ENCODE measurements around the gene SLC11A1.

The SLC11A1 gene

DNA sequence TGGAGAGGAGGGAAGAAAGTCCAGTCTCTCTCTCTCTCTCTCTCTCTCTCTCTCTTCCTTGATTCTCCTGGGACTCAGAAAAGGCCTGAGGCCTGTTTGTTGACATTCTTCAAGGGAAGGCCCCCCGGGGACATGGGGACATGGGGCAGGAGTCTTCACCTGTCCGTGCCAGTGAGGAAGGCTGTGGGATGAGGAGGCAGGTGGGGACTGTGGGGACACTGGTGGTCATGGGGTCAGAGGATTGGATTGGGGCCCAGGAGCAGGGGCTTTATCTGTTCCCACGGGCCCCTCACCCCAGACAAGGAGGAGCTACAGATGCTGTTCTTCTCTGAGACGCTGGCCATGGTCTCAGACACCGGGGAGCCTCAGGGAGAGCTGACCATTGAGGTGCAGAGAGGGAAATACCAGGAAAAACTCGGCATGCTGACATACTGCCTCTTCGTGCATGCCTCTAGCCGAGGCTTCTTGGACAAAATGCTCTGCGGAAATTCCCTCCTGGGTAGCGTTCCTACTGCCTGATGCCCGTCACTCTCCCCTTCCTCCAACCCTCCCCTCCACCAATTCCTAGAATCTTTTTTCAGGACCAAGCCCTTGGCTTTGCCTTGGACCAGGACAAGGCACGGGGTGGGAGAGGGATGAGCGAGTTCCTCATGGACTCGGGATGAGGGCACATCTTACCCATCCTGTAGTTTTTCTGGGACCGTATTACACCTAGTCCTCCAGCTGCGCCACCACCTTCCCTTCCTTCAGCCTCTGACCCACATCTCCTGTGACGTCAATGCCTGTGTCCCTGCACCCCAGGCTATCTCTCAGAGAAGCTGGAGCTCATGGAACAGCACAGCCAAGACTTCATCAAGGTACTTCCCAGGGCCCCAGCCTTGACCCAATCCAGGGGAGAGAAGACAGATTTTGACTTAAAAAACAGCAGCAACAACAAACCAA is 24.6 kb upstream of the SLC11A1 start:
- no peaks in the 10 kb centered on the region for H3K9me3 ChIP-seq (ENCODE audit: severe bottlenecking)
- no peaks in the 10 kb centered on the region for H3K36me3 ChIP-seq (ENCODE audit: low read depth)
- TF ChIP-seq, protein P1, sequence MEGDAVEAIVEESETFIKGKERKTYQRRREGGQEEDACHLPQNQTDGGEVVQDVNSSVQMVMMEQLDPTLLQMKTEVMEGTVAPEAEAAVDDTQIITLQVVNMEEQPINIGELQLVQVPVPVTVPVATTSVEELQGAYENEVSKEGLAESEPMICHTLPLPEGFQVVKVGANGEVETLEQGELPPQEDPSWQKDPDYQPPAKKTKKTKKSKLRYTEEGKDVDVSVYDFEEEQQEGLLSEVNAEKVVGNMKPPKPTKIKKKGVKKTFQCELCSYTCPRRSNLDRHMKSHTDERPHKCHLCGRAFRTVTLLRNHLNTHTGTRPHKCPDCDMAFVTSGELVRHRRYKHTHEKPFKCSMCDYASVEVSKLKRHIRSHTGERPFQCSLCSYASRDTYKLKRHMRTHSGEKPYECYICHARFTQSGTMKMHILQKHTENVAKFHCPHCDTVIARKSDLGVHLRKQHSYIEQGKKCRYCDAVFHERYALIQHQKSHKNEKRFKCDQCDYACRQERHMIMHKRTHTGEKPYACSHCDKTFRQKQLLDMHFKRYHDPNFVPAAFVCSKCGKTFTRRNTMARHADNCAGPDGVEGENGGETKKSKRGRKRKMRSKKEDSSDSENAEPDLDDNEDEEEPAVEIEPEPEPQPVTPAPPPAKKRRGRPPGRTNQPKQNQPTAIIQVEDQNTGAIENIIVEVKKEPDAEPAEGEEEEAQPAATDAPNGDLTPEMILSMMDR (IDR thresholded peaks at IDR 0.05; ENCODE audit: poor library complexity, severe bottlenecking), result no peak
- H3K4me1 ChIP-seq (ENCODE audit: insufficient read depth, poor library complexity, severe bottlenecking), result no peaks in the 10 kb centered on the region
- H3K4me3 ChIP-seq (ENCODE audit: severe bottlenecking), result no peak overlapping the region
- ATAC-seq (ENCODE audit: low read depth) (0 out of 3 replicates have a peak, but pooled peaks have one; percentile 13), DNase-seq (ENCODE audit: low spot score) (no peak)
- H3K27ac ChIP-seq (ENCODE audit: poor library complexity, severe bottlenecking), result no peak overlapping the region
- no peaks in the 10 kb centered on the region for H3K27me3 ChIP-seq (ENCODE audit: insufficient read depth, poor library complexity, severe bottlenecking)

DNA sequence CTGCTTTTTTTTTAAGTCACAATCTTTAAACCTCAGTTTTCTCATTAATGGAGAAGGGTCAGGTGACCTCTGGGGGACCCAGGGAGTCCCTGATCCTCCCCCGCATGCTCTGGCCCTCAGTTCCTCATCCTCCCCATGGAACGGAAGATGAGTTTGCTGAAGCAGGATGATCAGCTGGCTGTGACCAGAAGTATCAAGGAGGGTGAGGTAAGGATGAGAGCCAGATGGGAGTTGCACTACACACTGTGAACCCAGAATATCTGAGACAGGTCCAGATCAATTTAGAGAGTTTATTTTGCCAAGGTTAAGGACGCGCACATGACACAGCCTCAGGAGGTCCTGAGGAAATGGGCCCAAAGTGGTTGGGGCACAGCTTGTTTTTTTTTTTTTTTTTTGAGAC is 21.6 kb upstream of the SLC11A1 start:
- Histone ChIP-seq H3K4me3 (ENCODE audit: severe bottlenecking) (no peak overlapping the region), H3K9me3 (ENCODE audit: severe bottlenecking) (no peaks in the 10 kb centered on the region), H3K36me3 (ENCODE audit: low read depth) (no peaks in the 10 kb centered on the region), H3K27me3 (ENCODE audit: insufficient read depth, poor library complexity, severe bottlenecking) (no peaks in the 10 kb centered on the region), H3K27ac (ENCODE audit: poor library complexity, severe bottlenecking) (no peak overlapping the region), H3K4me1 (ENCODE audit: insufficient read depth, poor library complexity, severe bottlenecking) (no peaks in the 10 kb centered on the region)
- DNase-seq (ENCODE audit: low spot score) (no peak), ATAC-seq (ENCODE audit: low read depth) (no peak)
- TF ChIP-seq, protein P1 (IDR thresholded peaks at IDR 0.05; ENCODE audit: poor library complexity, severe bottlenecking), result no peak

GRCh38 chr2:218362606-218363005 is 19.5 kb upstream of the SLC11A1 start:
- H3K36me3 ChIP-seq (ENCODE audit: low read depth), result no peaks in the 10 kb centered on the region
- TF ChIP-seq, protein P1 (IDR thresholded peaks at IDR 0.05; ENCODE audit: poor library complexity, severe bottlenecking), result no peak
- H3K9me3 ChIP-seq (ENCODE audit: severe bottlenecking), result no peaks in the 10 kb centered on the region
- H3K4me3 ChIP-seq (ENCODE audit: severe bottlenecking), result no peak overlapping the region
- no peaks in the 10 kb centered on the region for H3K27me3 ChIP-seq (ENCODE audit: insufficient read depth, poor library complexity, severe bottlenecking)
- H3K27ac ChIP-seq (ENCODE audit: poor library complexity, severe bottlenecking), result no peak overlapping the region
- no peaks in the 10 kb centered on the region for H3K4me1 ChIP-seq (ENCODE audit: insufficient read depth, poor library complexity, severe bottlenecking)
- ATAC-seq (ENCODE audit: low read depth) (no peak), DNase-seq (ENCODE audit: low spot score) (no peak)

GRCh38 chr2:218363736-218364135 is 18.3 kb upstream of the SLC11A1 start:
- no peaks in the 10 kb centered on the region for H3K36me3 ChIP-seq (ENCODE audit: low read depth)
- DNase-seq (ENCODE audit: low spot score), result no peak
- no peak for ATAC-seq (ENCODE audit: low read depth)
- no peaks in the 10 kb centered on the region for H3K9me3 ChIP-seq (ENCODE audit: severe bottlenecking)
- no peaks in the 10 kb centered on the region for H3K27me3 ChIP-seq (ENCODE audit: insufficient read depth, poor library complexity, severe bottlenecking)
- no peaks in the 10 kb centered on the region for H3K4me1 ChIP-seq (ENCODE audit: insufficient read depth, poor library complexity, severe bottlenecking)
- no peak overlapping the region for H3K4me3 ChIP-seq (ENCODE audit: severe bottlenecking)
- H3K27ac ChIP-seq (ENCODE audit: poor library complexity, severe bottlenecking), result no peak overlapping the region
- TF ChIP-seq, protein P1 (IDR thresholded peaks at IDR 0.05; ENCODE audit: poor library complexity, severe bottlenecking), result no peak

- Histone ChIP-seq H3K27ac (ENCODE audit: poor library complexity, severe bottlenecking) (no peak overlapping the region), H3K36me3 (ENCODE audit: low read depth) (no peaks in the 10 kb centered on the region), H3K9me3 (ENCODE audit: severe bottlenecking) (no peaks in the 10 kb centered on the region), H3K4me1 (ENCODE audit: insufficient read depth, poor library complexity, severe bottlenecking) (no peaks in the 10 kb centered on the region), H3K4me3 (ENCODE audit: severe bottlenecking) (no peak overlapping the region), H3K27me3 (ENCODE audit: insufficient read depth, poor library complexity, severe bottlenecking) (no peaks in the 10 kb centered on the region)
- TF ChIP-seq, protein P1 (IDR thresholded peaks at IDR 0.05; ENCODE audit: poor library complexity, severe bottlenecking), result no peak
- ATAC-seq (ENCODE audit: low read depth) (no peak), DNase-seq (ENCODE audit: low spot score) (no peak)
Measured at GRCh38 chr2:218364196-218364595, 17.9 kb upstream of the SLC11A1 start.
